GM18951 (cell line): ENCODE data around the gene COQ8A.
"Not testable (repeated sequence)": the region's sequence is repeated elsewhere in the genome, so short reads cannot be mapped to it uniquely, and the experiment has no call there.

Experiments
- POLR2A ChIP-seq: IDR thresholded peaks from 4 replicates; pipeline ENCODE4 v1.6.1; 2011; ENCODE audit warnings: mild to moderate bottlenecking; ENCODE audit not compliant: insufficient read length, insufficient read depth; ENCODE audit errors: extremely low read depth
- in situ Hi-C: fragments of 300-500 bp; cut with MboI; formaldehyde crosslinking; loops from one replicate; pipeline ENCODE4 v1.12.0; 2022; ENCODE audit warnings: low sequenced_read_pairs, mixed read lengths, inconsistent platforms; ENCODE audit not compliant: unreplicated experiment

Gene COQ8A

DNA sequence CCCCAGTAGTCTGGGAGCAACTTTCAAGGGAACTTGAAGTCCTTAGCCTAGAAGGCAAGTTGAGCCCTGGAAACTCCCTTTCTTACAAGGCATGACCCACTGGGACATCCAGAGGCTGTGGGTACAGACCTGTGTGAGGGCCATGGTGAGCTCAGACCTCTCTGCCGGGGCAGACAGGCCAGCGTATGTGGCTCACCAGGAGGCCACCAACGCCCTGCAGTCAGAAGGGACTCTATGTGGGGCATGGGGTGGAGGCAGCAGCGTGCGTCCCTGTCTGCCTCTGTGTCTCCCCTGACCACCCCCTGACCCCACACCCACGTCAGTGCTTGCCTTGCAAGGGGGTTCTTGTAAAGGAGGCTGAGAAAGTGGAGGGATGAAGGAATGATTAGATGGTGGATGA is 10.8 kb downstream of the COQ8A start:
- TF ChIP-seq POLR2A = no peak
- in situ Hi-C loops = no loop called here

DNA sequence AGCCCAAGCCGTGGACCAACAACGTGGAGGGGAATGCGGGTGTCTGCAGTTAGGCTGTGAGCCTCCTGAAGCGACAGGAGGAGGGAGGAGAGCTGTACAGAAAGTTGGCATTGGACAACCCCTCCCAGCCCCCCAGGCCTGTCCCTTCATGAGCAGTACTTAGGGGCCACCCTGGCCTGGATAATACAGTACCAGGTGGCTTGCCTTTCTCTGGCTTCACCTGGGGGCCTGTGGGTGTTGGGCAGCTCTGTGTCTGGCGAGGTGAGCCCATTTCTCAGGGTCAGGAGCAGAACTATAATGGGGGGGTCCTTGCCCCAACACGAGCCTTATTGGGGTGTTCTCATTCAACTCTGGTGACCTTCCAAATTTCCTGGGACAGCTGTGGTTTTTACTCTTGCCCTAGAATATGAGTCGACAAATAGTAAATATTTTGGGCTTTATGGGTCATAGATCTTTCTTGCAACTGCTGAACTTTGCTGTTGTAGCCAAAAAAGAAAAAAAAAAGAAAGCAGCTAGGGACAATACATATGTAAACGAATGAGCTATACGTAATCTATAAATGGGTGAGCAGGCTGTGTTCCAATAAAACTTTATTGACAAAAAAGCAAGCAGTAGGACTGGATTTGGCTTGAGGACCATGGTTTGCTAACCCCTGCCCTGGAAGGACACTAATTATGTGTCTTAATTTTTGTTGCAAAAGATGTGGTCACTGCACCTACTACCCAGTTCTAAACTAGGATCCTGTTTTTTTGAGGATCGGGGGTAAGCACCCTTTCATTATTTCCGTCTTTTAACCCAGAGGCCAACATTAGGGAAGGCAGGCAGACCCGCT is 11.4 kb downstream of the COQ8A start:
- in situ Hi-C loops = no loop called here
- TF ChIP-seq POLR2A = no peak

DNA sequence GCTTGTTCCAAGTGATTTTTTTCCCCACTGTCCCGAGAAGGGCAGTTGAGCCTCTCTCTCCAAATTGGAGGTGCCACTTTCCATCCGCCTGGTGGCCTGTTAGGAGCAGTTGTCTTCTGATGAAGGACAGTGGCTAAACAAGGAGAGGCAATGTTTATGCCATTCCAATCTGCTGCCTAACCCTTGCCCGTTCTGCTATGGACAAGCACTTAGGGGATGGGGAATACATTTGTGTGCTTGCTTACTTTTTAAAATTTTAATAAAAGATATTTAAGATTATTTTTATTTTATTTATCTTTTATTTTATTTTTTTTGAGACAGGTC is 12.0 kb downstream of the COQ8A start:
- in situ Hi-C loops = no loop called here
- no peak for TF ChIP-seq POLR2A

DNA sequence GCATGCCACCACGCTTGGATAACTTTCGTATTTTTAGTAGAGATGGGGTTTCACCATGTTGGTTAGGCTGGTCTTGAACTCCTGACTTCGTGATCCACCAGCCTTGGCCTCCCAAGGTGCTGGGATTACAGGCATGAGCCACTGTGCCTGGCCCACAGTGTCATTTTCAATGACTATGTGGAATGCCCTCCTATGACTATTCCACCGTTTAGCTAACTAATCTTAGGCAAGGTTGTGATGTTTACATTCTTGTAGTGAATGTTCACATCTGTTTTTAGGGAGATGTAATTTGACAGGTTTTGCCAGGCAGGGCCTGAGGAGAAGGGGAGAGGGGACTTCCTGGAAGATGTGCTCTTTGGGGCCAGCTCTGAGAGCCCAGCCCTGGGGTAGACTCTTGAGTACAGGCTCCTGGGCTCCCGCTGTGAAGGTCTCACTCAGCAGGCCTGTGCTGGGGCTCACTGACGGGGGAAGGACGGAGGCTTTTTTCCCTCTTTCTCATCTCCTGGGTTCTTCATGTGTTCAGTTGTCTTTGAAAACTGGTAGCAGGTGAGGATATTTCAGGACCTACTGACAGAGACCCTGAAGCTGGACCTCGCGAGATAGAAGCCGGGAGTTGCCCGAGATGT is 13.2 kb downstream of the COQ8A start:
- in situ Hi-C loops = no loop called here
- TF ChIP-seq POLR2A = no peak

DNA sequence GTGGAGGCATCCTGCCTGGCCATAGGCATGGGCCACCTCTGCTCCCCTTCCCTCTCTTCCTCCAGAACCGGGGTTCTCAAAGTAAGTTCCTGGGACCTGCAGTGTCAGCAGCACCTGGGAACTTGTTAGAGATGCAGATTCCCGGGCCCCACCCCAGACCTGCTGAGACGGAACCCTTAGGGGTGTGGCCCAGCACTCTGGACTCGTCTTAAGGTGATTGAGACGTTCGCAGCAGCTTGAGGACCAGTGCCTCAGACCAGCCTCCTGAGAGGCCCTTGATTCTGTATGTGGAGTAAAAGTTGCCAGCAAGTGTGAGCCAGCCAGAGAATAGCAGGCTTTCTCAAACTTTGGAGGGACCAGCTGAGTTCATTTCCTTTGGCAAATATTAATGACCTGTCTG is 14.2 kb downstream of the COQ8A start:
- TF ChIP-seq POLR2A = no peak
- in situ Hi-C loops = no loop called here

DNA sequence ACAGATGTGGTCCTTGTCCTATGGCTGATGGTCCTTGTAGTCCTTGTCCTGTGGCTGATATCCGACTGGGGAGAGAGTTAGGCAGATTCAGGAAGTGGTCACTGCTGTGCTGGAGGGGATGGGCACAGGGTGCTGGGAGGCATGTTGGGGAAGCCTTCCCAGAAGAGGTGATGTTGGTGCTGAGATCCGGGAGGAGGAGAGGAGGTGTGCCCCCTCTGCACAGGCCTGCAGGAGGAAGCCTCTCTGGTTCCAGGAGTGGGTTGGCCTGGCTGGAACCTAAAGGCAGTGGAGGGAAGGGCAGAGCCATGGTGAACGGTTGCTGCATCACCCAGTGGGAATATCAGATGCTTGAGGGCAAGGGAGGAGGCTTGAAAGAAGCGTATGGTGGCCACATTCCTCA is 14.7 kb downstream of the COQ8A start:
- TF ChIP-seq POLR2A = no peak
- in situ Hi-C loops = no loop called here

DNA sequence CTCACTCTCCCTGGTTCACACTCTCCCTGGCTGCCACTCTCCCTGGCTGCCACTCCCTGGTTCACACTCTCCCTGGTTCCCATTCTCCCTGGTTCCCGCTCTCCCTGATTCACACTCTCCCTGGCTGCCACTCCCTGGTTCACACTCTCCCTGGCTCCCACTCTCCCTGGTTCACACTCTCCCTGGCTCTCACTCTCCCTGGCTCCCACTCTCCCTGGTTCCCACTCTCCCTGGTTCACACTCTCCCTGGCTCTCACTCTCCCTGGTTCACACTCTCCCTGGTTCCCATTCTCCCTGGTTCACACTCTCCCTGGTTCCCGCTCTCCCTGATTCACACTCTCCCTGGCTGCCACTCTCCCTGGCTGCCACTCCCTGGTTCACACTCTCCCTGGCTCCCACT is 15.8 kb downstream of the COQ8A start:
- in situ Hi-C loops = not testable (repeated sequence)

DNA sequence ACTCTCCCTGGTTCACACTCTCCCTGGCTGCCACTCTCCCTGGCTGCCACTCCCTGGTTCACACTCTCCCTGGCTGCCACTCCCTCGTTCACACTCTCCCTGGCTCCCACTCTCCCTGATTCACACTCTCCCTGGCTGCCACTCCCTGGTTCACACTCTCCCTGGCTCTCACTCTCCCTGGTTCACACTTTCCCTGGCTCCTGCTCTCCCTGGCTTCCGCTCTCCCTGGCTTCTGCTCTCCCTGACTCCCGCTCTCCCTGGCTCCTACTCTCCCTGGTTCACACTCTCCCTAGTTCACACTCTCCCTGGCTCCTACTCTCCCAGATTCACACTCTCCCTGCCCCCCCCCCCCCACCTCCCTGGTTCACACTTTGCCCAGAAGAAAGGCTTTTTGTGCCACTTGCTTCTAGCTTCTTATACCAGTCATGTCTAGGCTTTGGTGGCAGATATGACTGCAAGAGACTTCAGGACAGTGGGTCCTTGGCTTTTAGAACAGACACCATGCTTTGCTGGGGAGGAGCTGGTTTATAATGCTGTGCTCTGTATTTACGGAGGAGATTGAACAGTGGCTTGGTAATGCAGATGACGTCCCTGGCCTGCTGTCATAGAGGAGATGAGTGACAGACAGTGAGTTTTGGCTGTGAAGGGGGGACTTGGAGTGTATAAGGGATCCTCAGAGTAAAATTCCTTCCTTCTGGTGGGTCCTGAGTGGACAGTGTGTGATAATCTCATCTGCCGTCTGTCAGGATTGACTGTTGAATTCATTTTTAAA is 17.0 kb downstream of the COQ8A start:
- in situ Hi-C loops = no loop called here

DNA sequence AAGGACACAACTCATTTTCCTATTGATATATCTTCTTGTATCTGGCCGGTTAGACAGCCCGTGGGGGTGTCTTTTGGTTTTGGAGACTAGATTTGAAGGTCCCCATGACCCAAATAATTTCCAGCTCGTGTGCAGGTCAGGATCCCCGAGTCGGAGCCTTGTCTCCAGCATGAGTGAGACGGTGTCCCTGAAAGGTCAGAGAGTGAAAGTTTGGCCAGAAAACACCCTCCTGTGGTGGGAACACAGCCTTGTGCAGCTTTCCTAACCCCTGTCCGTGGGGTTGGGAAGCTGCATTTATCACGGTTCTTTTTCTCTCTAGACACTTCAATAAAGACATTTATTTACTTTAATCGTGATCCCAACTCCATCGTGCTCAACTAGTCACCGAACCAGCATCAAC is 17.6 kb downstream of the COQ8A start:
- TF ChIP-seq POLR2A = no peak
- in situ Hi-C loops = no loop called here

More for the DNA sequence above, 17.0 kb downstream of the COQ8A start:
- no peak for TF ChIP-seq POLR2A

DNA sequence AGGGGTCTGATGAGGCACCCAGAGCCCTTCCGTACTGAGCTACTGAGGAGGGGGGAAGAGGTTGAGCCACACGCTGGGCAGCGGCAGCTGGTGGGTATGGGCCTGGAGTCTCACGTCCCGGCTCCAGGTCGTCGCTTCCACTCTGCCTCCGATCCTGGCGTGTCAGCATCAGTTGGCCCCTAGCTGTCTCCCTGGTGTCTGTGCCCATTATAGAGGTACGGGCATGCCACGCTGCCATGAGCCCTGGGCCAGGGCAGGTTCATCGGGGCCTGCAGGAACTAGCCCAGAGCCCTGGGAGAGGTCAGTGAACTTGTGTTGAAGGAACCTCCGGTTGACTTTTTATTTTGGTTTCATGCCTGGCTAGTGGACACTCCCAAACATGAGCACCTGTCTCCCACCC is 18.2 kb downstream of the COQ8A start:
- no peak for TF ChIP-seq POLR2A
- in situ Hi-C loops = no loop called here

DNA sequence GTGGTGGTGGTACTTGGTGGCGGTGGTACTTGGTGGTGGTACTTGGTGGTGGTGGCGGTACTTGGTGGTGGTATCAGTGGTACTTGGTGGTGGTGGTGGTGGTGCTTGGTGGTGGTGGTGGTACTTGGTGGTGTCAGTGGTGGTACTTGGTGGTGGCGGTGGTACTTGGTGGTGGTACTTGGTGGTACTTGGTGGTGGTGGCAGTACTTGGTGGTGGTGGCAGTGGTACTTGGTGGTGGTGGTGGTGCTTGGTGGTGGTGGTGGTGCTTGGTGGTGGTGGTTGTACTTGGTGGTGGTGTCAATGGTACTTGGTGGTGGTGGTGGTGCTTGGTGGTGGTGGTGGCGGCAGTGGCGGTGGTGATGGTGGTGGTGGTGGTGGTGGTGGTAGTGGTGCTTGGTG is 20.2 kb downstream of the COQ8A start:
- no peak for TF ChIP-seq POLR2A
- in situ Hi-C loops = no loop called here

DNA sequence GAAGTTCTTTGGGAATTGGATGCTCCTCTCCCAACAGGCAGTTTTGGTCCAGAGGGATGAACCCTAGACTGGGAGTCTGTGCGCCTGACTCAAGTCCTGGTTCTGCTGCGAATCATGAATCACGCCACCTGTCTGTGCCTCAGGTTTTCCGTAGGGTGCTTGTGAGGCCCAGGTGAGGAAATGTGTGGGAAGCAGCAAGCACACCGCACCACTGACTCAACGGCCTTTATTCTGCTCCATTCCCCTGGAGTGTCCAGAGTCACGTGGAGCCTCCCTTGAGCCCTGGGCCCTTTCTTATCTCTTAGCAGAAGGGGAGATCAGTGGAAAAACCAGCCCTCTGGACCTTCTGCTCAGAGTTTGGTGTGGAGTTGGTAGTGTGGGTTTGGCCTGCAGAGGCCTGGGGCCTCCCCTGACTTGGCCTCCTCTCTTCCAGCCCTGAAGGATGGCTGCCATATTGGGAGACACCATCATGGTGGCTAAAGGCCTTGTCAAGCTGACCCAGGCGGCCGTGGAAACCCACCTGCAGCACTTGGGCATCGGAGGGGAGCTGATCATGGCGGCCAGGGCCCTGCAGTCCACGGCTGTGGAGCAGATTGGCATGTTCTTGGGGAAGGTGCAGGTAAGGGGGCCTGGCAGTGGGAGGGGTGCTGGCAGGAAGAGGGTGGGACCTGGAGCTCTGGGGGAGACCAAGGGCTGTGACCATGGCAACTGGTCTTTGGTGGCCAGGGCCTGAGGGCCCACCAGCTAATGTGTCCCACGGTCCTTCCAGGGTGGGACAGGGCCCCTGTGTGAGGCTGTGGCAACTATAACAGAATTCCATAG is 21.1 kb downstream of the COQ8A start:
- no peak for TF ChIP-seq POLR2A
- in situ Hi-C loops = no loop called here
